H9 (cell line): Measurements from ENCODE around the gene SFTPA2. TPM values are rescaled to one million over a fixed set of nuclear protein-coding genes. Genes with fewer than 3 reads are reported as not detected.
"Not testable (repeated sequence)": the region's sequence is repeated elsewhere in the genome, so short reads cannot be mapped to it uniquely, and the experiment has no call there.

Experiments used
- DNase-seq: peaks from one replicate; pipeline ENCODE4 v3.0.0-alpha.2; 2017
- H2AFZ ChIP-seq: one replicate; pipeline ENCODE4 v1.6.1; 2013; ENCODE audit warnings: mild to moderate bottlenecking, low read length, control low read depth, moderate library complexity
- H2AK5ac ChIP-seq: 2 replicates; pipeline ENCODE4 v1.6.1; 2013; ENCODE audit warnings: low read length, control low read depth, mixed read lengths; ENCODE audit not compliant: insufficient read length
- H2BK120ac ChIP-seq: one replicate; pipeline ENCODE4 v1.6.1; 2013; ENCODE audit warnings: low read depth, mild to moderate bottlenecking, low read length, control low read depth, inconsistent platforms; ENCODE audit not compliant: poor library complexity, severe bottlenecking
- H2BK12ac ChIP-seq: 2 replicates; pipeline ENCODE4 v1.6.1; 2013; ENCODE audit warnings: low read length, control low read depth, mixed read lengths, low read depth; ENCODE audit not compliant: insufficient read length
- H2BK15ac ChIP-seq: 2 replicates; pipeline ENCODE4 v1.6.1; 2013; ENCODE audit warnings: low read depth, low read length, control low read depth
- H2BK20ac ChIP-seq: one replicate; pipeline ENCODE4 v1.6.1; 2013; ENCODE audit warnings: low read depth, mild to moderate bottlenecking, low read length, control low read depth, inconsistent platforms; ENCODE audit not compliant: poor library complexity, severe bottlenecking
- H2BK5ac ChIP-seq: 2 replicates; pipeline ENCODE4 v1.6.1; 2013; ENCODE audit warnings: low read length, control low read depth, mixed read lengths; ENCODE audit not compliant: insufficient read length
- H3K14ac ChIP-seq: 2 replicates; pipeline ENCODE4 v1.6.1; 2013; ENCODE audit warnings: low read length, control low read depth; ENCODE audit not compliant: insufficient read depth
- H3K18ac ChIP-seq: 2 replicates; pipeline ENCODE4 v1.6.1; 2013; ENCODE audit warnings: low read depth, mild to moderate bottlenecking, mixed read lengths, low read length, control low read depth; ENCODE audit not compliant: insufficient read length
- H3K23ac ChIP-seq: 2 replicates; pipeline ENCODE4 v1.6.1; 2013; ENCODE audit warnings: low read length, control low read depth, mixed read lengths, low read depth; ENCODE audit not compliant: insufficient read length
- H3K23me2 ChIP-seq: 2 replicates; pipeline ENCODE4 v1.6.1; 2013; ENCODE audit warnings: low read depth, mild to moderate bottlenecking, mixed read lengths, low read length, control low read depth; ENCODE audit not compliant: insufficient read length, poor library complexity, severe bottlenecking
- H3K27ac ChIP-seq: 2 replicates; pipeline ENCODE4 v1.5.1; 2013; ENCODE audit warnings: low read length, control low read depth, mixed read lengths, low read depth; ENCODE audit not compliant: insufficient read length
- H3K27me3 ChIP-seq: 2 replicates; pipeline ENCODE4 v1.6.1; 2013; ENCODE audit warnings: low read length, control low read depth, inconsistent platforms; ENCODE audit not compliant: insufficient read depth
- H3K4ac ChIP-seq: 2 replicates; pipeline ENCODE4 v1.6.1; 2013; ENCODE audit warnings: low read depth, mild to moderate bottlenecking, control low read depth, inconsistent platforms, low read length, moderate library complexity
- H3K4me1 ChIP-seq: 2 replicates; pipeline ENCODE4 v1.6.1; 2013; ENCODE audit warnings: low read length, control low read depth, inconsistent platforms; ENCODE audit not compliant: insufficient read depth
- H3K4me2 ChIP-seq: 2 replicates; pipeline ENCODE4 v1.6.1; 2013; ENCODE audit warnings: low read length, control low read depth, mixed read lengths; ENCODE audit not compliant: insufficient read length, insufficient read depth
- H3K56ac ChIP-seq: 2 replicates; pipeline ENCODE4 v1.6.1; 2013; ENCODE audit warnings: low read depth, mild to moderate bottlenecking, mixed read lengths, low read length, control low read depth; ENCODE audit not compliant: insufficient read length
- H3K79me1 ChIP-seq: 2 replicates; pipeline ENCODE4 v1.6.1; 2013; ENCODE audit warnings: low read depth, mild to moderate bottlenecking, moderate library complexity, low read length, control low read depth, inconsistent platforms; ENCODE audit not compliant: insufficient read depth, poor library complexity, severe bottlenecking
- H3K79me2 ChIP-seq: 2 replicates; pipeline ENCODE4 v1.6.1; 2013; ENCODE audit warnings: low read length, control low read depth, inconsistent platforms; ENCODE audit not compliant: insufficient read depth
- H3K9ac ChIP-seq: 2 replicates; pipeline ENCODE4 v1.6.1; 2013; ENCODE audit warnings: low read length, control low read depth, mixed read lengths; ENCODE audit not compliant: insufficient read length; ENCODE audit errors: extremely low read depth
- H3K9me3 ChIP-seq: one replicate; pipeline ENCODE4 v1.6.1; 2013; ENCODE audit warnings: low read depth, low read length, inconsistent platforms; ENCODE audit not compliant: control insufficient read depth
- H3T11ph ChIP-seq: one replicate; pipeline ENCODE4 v1.6.1; 2013; ENCODE audit warnings: mild to moderate bottlenecking, low read length, control low read depth, inconsistent platforms
- H4K20me1 ChIP-seq: one replicate; pipeline ENCODE4 v1.6.1; 2013; ENCODE audit not compliant: control insufficient read depth, insufficient read length, insufficient read depth
- H4K5ac ChIP-seq: 2 replicates; pipeline ENCODE4 v1.6.1; 2013; ENCODE audit warnings: low read depth, mild to moderate bottlenecking, mixed read lengths, low read length, control low read depth; ENCODE audit not compliant: insufficient read length
- H4K8ac ChIP-seq: replicated peaks from 2 replicates; pipeline ENCODE4 v1.6.1; 2013; ENCODE audit warnings: low read length, control low read depth, mixed read lengths, low read depth; ENCODE audit not compliant: insufficient read length
- H4K91ac ChIP-seq: 2 replicates; pipeline ENCODE4 v1.6.1; 2013; ENCODE audit warnings: low read depth, mild to moderate bottlenecking, moderate library complexity, mixed read lengths, low read length, control low read depth; ENCODE audit not compliant: insufficient read length
- H3K27ac Mint-ChIP-seq, 3 experiments: 2 replicates in 2 of 3; 3 replicates in 1 of 3; pipeline ENCODE4 v1.8.0; 2020 to 2021; ENCODE audit warnings: mixed read lengths in 3 of 3, mild to moderate bottlenecking in 1 of 3, moderate library complexity in 1 of 3
- H3K27me3 Mint-ChIP-seq: 2 replicates; pipeline ENCODE4 v1.8.0; 2021; ENCODE audit warnings: low read depth, mild to moderate bottlenecking, moderate library complexity, mixed read lengths
- H3K36me3 Mint-ChIP-seq, 3 experiments: 2 replicates in 2 of 3; 3 replicates in 1 of 3; pipeline ENCODE4 v1.8.0; 2020 to 2021; ENCODE audit warnings: low read depth in 3 of 3, mixed read lengths in 3 of 3; ENCODE audit not compliant: insufficient read depth in 1 of 3
- H3K4me1 Mint-ChIP-seq, 2 experiments: 2 replicates each; pipeline ENCODE4 v1.8.0; 2020; ENCODE audit warnings: mixed read lengths in 2 of 2
- H3K4me3 Mint-ChIP-seq, 2 experiments: 2 replicates in 1 of 2; 3 replicates in 1 of 2; pipeline ENCODE4 v1.8.0; 2020 to 2021; ENCODE audit warnings: mild to moderate bottlenecking in 2 of 2, mixed read lengths in 2 of 2, moderate library complexity in 1 of 2
- H3K9me3 Mint-ChIP-seq, 2 experiments: 2 replicates in 1 of 2; 3 replicates in 1 of 2; pipeline ENCODE4 v1.8.0; 2020; ENCODE audit warnings: mild to moderate bottlenecking in 2 of 2, mixed read lengths in 2 of 2, moderate library complexity in 1 of 2
- WGBS: extraction: QIAGEN DNeasy Blood & Tissue Kit; methylation state at CpG from one replicate; pipeline ENCODE4 v1.1.7; 2013; ENCODE audit warnings: missing lambda C conversion rate, low lambda C conversion rate, mixed read lengths; ENCODE audit not compliant: insufficient read length; ENCODE audit errors: extremely low coverage; 5-methylcytosine and 5-hydroxymethylcytosine counted together
- total RNA-seq: library from RNA; stranded (reverse); gene quantifications from 2 replicates; pipeline ENCODE4 v1.2.1, GENCODE V29; 2021

The SFTPA2 gene
- total RNA-seq, 1 experiment from 2014 or later: not detected

- H3K23me2 ChIP-seq, H4K20me1 ChIP-seq, H3K27ac ChIP-seq, H4K91ac ChIP-seq, H2BK120ac ChIP-seq, DNase-seq, H3K27me3 Mint-ChIP-seq, H4K8ac ChIP-seq, H2BK12ac ChIP-seq, H2AK5ac ChIP-seq, H3K27ac Mint-ChIP-seq, H3K4me1 Mint-ChIP-seq, H2BK20ac ChIP-seq, H3K79me1 ChIP-seq, H3T11ph ChIP-seq, H3K4me3 Mint-ChIP-seq, H3K14ac ChIP-seq, H3K56ac ChIP-seq, H2BK15ac ChIP-seq, H3K79me2 ChIP-seq, H2AFZ ChIP-seq, H4K5ac ChIP-seq, H3K36me3 Mint-ChIP-seq, H3K23ac ChIP-seq, H3K4me2 ChIP-seq, H3K4me1 ChIP-seq, H3K18ac ChIP-seq, H3K9me3 Mint-ChIP-seq, H2BK5ac ChIP-seq, H3K9ac ChIP-seq, H3K9me3 ChIP-seq, H3K27me3 ChIP-seq, H3K4ac ChIP-seq: not testable (repeated sequence)
- no CpG with 5 or more reads among the region's 6 CpGs for WGBS
Measured at GRCh38 chr10:79538311-79538710, 21.9 kb downstream of the SFTPA2 start.

- H3K23ac ChIP-seq, H3K4me1 Mint-ChIP-seq, H4K5ac ChIP-seq, H4K8ac ChIP-seq, H3K79me2 ChIP-seq, H3K27ac Mint-ChIP-seq, H3K27me3 Mint-ChIP-seq, H3K27ac ChIP-seq, H3K9me3 Mint-ChIP-seq, H3T11ph ChIP-seq, H2AFZ ChIP-seq, DNase-seq, H3K23me2 ChIP-seq, H3K9ac ChIP-seq, H3K4me1 ChIP-seq, H3K4ac ChIP-seq, H2BK5ac ChIP-seq, H3K18ac ChIP-seq, H3K79me1 ChIP-seq, H3K4me3 Mint-ChIP-seq, H2BK12ac ChIP-seq, H4K91ac ChIP-seq, H3K56ac ChIP-seq, H2BK20ac ChIP-seq, H3K27me3 ChIP-seq, H3K36me3 Mint-ChIP-seq, H4K20me1 ChIP-seq, H2BK120ac ChIP-seq, H2BK15ac ChIP-seq, H3K4me2 ChIP-seq, H3K9me3 ChIP-seq, H3K14ac ChIP-seq, H2AK5ac ChIP-seq: not testable (repeated sequence)
- WGBS: no CpG with 5 or more reads among the region's 5 CpGs
Measured at GRCh38 chr10:79533903-79534175, 26.4 kb downstream of the SFTPA2 start.
